AG04450 (cell line): Measurements from ENCODE around the gene PPFIBP1. TPM values are rescaled to one million over a fixed set of nuclear protein-coding genes. Genes with fewer than 3 reads are reported as not detected.
"Not testable (repeated sequence)": the region's sequence is repeated elsewhere in the genome, so short reads cannot be mapped to it uniquely, and the experiment has no call there.

Source experiments
- CTCF ChIA-PET: fragments of 300-600, 350-600 bp; formaldehyde crosslinking; extraction: SDS; loops from one replicate; lab custom pipeline; 2022; ENCODE audit warnings: antibody characterized with exemption, inconsistent platforms; lab: Charles Lee
- POLR2A ChIA-PET: fragments of 350-600 bp; formaldehyde crosslinking; extraction: SDS; loops from one replicate; lab custom pipeline; 2021; ENCODE audit warnings: antibody characterized with exemption, inconsistent platforms; lab: Yijun Ruan, JAX
- DNase-seq: peaks from one replicate; pipeline ENCODE4 v3.0.0-alpha.2; 2011; ENCODE audit warnings: low read depth, low spot score
- H3K27ac ChIP-seq: one replicate; pipeline ENCODE4 v1.5.1; 2012; ENCODE audit warnings: low read depth, low read length, control low read depth
- H3K27me3 ChIP-seq: one replicate; pipeline ENCODE4 v1.6.0; 2012; ENCODE audit warnings: low read length; ENCODE audit not compliant: control insufficient read depth, insufficient read depth
- H3K4me3 ChIP-seq: 2 replicates; pipeline ENCODE4 v1.5.1; 2011; ENCODE audit warnings: mild to moderate bottlenecking, low read depth, low read length, control low read depth
- H3K9me3 ChIP-seq: 2 replicates; pipeline ENCODE4 v1.5.1; 2012; ENCODE audit warnings: low read length; ENCODE audit not compliant: control insufficient read depth, insufficient read depth
- CTCF ChIP-seq: IDR thresholded peaks from 2 replicates; pipeline ENCODE4 v1.5.1; 2011; ENCODE audit warnings: low read depth, low read length, control low read depth, inconsistent platforms
- polyA plus RNA-seq: library from polyadenylated mRNA; depleted of rRNA; stranded (reverse); fragments of >200 nt; gene quantifications from 2 replicates; pipeline ENCODE4 v1.2.3, GENCODE V29; 2011; rRNA removed

PPFIBP1 gene
- polyA plus RNA-seq, 1 experiment = 58.3 TPM

GRCh38 chr12:27733791-27734190, 209.8 kb downstream of the PPFIBP1 start:
- H3K27ac ChIP-seq = no peak overlapping the region
- no peaks in the 10 kb centered on the region for H3K27me3 ChIP-seq
- ChIA-PET CTCF (interaction anchor here (0.6 to 7.2 kb wide), 34 partner anchors 9 to 1269 kb away, joined by 3 to 100 read pairs (median 5); no protein-coding TSS in a partner anchor), POLR2A (interaction anchor here (0.9 kb wide), 1 partner anchor 46 kb away, joined by 3 read pairs; the partner anchor contains the start of genes KLHL42 and MANSC4)
- no peak for TF ChIP-seq CTCF
- DNase-seq = no peak
- no peaks in the 10 kb centered on the region for H3K9me3 ChIP-seq
- H3K4me3 ChIP-seq = no peak overlapping the region

GRCh38 chr12:27734321-27734720, 210.3 kb downstream of the PPFIBP1 start:
- DNase-seq, H3K9me3 ChIP-seq, H3K27ac ChIP-seq, POLR2A ChIA-PET, H3K4me3 ChIP-seq, H3K27me3 ChIP-seq: not testable (repeated sequence)
- CTCF ChIA-PET = interaction anchor here (0.6 to 7.2 kb wide), 16 partner anchors 8 to 1139 kb away, joined by 3 to 100 read pairs (median 7); no protein-coding TSS in a partner anchor

- CTCF ChIA-PET = no interaction called here
- Histone ChIP-seq H3K27ac (no peak overlapping the region), H3K27me3 (no peaks in the 10 kb centered on the region), H3K9me3 (no peaks in the 10 kb centered on the region), H3K4me3 (no peak overlapping the region)
- no peak for DNase-seq
- TF ChIP-seq CTCF = no peak
- POLR2A ChIA-PET = no interaction called here
Observed at GRCh38 chr12:27743601-27744000, 219.6 kb downstream of the PPFIBP1 start.

Other genes starting within 250 kb of the PPFIBP1 start
- 22.9 and 28.8 TPM in 2 replicates for gene BMAL2, start 191.4 kb upstream of the PPFIBP1 start, polyA plus RNA-seq
- 0.14 and 0.55 TPM in 2 replicates for gene SMCO2, start 77.5 kb upstream of the PPFIBP1 start, polyA plus RNA-seq
- 0.65 and 0.78 TPM in 2 replicates for gene REP15, start 172.2 kb downstream of the PPFIBP1 start, polyA plus RNA-seq
- gene MRPS35, start 186.6 kb downstream of the PPFIBP1 start, polyA plus RNA-seq = 59.4 and 66.6 TPM in 2 replicates